ENCODE measurements around the gene SLC12A6.

DNA sequence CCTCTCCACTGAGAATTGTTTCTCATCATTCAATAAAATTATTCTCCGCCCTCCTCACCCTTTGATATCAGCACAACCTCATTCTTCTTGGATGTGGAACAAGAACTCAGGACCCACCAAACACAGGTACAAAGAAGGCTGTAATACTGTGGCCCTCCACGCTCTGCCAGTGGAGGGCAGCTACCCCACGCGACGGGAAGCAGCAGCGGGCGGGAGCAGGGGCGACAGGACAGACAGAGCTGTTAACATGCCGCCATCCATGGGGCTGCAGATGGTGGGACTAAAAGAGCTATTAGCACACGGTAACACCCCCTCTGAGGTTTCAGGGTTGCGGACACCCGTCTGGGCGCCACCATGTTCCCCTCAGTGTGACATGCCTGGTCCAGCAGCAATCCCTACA is 75.2 kb downstream of the SLC12A6 start:
- TF ChIP-seq, protein P1, sequence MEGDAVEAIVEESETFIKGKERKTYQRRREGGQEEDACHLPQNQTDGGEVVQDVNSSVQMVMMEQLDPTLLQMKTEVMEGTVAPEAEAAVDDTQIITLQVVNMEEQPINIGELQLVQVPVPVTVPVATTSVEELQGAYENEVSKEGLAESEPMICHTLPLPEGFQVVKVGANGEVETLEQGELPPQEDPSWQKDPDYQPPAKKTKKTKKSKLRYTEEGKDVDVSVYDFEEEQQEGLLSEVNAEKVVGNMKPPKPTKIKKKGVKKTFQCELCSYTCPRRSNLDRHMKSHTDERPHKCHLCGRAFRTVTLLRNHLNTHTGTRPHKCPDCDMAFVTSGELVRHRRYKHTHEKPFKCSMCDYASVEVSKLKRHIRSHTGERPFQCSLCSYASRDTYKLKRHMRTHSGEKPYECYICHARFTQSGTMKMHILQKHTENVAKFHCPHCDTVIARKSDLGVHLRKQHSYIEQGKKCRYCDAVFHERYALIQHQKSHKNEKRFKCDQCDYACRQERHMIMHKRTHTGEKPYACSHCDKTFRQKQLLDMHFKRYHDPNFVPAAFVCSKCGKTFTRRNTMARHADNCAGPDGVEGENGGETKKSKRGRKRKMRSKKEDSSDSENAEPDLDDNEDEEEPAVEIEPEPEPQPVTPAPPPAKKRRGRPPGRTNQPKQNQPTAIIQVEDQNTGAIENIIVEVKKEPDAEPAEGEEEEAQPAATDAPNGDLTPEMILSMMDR (IDR thresholded peaks at IDR 0.05) = no peak
- TF ChIP-seq POLR2A (IDR thresholded peaks at IDR 0.05) = no peak

Data from right lobe of liver (tissue), 4 donors.